Stimulated activated CD4-positive, alpha-beta T cell treated with anti-CD3 and anti-CD28 coated beads, Interleukin-1b, Interleukin-23, amount 100 ng/mL, for 1 hour (primary cell): ENCODE results near the gene TIMP3.

Source experiments
- DNase-seq, 2 donors: peaks; one replicate each; pipeline ENCODE4 v3.0.0-alpha.2; 2020; ENCODE audit warnings: low read depth in 2 of 2

Gene TIMP3

GRCh38 chr22:32786027-32786418, 15.5 kb upstream of the TIMP3 start:
- DNase-seq = no peak

- DNase-seq = no peak
Observed at GRCh38 chr22:32788904-32789624, 12.4 kb upstream of the TIMP3 start.

- DNase-seq = no peak
Observed at GRCh38 chr22:32789797-32790620, 11.5 kb upstream of the TIMP3 start.

DNA sequence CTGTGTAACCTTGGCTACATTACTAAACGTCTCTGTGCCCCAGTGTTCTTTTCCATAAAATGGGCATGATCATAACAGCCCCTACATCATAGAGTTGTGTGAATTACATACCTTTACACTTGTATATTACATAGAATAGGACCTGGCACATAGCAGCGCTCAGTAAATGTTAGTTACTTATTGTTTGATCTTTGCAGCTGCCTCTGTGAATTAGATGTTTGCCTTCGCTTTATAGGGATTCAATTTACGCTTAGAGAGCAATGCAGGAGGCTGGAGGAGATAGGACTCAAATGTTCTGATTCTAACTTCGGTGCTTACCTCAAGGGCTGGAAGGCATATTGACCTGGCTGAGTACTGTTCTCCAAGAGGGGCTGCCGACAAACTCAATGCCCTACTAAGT, 10.4 kb upstream of the TIMP3 start:
- no peak for DNase-seq

DNA sequence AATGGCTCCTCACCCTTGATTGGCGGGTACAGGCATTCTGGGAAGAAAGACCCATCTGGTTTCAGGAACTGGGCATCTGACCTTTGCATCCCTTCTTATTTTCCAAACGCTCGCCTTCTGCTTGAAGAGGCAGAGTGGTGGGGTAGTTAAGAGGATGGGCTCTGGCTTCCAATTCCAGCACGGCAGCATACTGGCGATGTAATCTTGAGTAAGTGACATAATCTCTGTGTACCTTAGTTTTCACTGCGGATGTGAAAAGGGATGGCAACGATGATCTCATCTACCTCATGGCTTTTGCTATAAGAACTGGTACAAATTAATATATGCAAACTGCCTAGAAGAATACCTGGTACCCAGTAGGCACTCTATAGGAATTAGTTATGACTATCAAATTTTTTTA, 10.0 kb upstream of the TIMP3 start:
- DNase-seq = no peak

DNA sequence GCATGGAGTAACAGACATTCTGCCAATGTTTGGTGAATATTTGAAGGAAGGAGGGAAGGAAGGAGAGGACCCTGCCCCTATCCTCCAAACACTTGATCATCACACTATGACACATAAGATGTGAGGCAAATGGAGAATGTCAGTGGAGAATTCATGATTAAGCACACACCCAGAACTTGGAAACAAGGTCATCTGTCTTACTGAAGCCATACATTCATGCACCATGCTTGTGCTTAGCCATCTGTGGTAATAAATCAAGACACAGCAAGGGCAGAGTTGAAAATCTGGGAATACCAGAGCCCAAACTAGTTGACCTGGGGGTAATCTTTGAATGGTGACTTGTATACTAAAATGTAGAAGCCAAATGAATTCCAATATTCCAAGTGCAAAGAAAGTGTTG, 7.9 kb upstream of the TIMP3 start:
- DNase-seq = no peak

DNA sequence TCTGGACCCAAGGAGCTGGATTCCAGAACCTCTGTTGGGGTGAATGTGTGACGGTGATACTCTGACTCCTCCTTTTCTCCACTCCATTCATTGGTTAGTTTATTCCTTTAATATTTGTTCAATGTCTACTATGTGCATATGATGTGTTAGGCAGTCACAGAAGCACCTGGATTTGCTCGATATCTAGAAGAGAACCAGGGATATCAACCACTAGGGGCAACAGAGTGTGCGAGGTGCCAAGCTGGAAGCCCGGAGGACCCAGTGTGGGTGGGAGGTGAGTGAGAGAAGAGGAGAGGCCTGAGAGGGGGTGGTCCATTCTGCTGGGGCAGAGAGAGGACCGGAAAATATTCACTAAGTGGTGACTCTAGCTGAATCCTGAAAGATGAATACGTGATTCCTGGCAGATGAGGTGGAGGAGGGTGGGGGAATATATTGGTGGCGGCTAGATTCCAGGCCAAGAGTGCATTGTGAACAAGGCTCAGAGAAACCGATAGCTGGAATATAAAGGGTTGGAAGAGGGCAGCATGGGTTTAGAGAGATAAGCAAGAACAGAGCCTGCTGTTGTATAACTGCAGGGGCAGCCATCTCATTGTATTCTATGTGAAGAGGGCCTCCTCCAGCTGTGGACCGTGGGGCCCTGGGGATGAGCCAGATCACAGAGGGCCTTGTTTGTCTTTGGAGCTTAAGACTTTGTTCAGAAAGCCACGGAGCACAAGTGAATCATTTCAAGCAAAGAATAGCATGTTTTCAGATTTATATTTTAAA, 6.9 kb upstream of the TIMP3 start:
- DNase-seq = no peak

GRCh38 chr22:32795214-32795596, 6.3 kb upstream of the TIMP3 start:
- DNase-seq = no peak

- DNase-seq = peak in 1 of 2 donors; percentile 29
Observed at GRCh38 chr22:32796865-32797573, 4.5 kb upstream of the TIMP3 start.

DNA sequence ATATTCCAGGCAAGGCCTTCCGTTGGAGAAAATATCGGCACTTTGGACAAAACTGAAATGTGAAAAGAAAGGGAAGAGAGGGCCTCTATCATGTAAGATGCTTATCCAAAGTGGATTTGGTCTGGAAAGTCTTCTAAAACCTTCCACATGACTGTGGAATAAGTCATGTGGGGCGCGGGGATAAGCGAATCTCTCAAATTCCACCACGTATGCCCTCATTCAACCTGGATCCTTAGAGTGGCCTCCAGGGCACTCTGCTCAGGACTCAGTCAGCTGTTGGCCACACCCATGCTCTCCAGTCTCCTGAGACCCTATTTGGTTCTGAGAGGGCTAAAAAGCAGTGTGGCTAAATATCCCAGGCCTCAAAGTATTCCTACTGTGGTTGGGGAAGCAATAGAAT, 2.0 kb upstream of the TIMP3 start:
- DNase-seq = no peak

- no peak for DNase-seq
Observed at GRCh38 chr22:32800158-32800882, 1.2 kb upstream of the TIMP3 start.

GRCh38 chr22:32800994-32801536, 440 bp upstream of the TIMP3 start:
- DNase-seq = no peak

GRCh38 chr22:32802237-32802765, 796 bp downstream of the TIMP3 start:
- no peak for DNase-seq

GRCh38 chr22:32803020-32803737, 1.7 kb downstream of the TIMP3 start:
- DNase-seq = no peak

- no peak for DNase-seq
Observed at GRCh38 chr22:32803738-32804435, 2.4 kb downstream of the TIMP3 start.

- DNase-seq = no peak
Observed at GRCh38 chr22:32804531-32805360, 3.2 kb downstream of the TIMP3 start.

GRCh38 chr22:32805361-32805881, 3.9 kb downstream of the TIMP3 start:
- DNase-seq = no peak

DNA sequence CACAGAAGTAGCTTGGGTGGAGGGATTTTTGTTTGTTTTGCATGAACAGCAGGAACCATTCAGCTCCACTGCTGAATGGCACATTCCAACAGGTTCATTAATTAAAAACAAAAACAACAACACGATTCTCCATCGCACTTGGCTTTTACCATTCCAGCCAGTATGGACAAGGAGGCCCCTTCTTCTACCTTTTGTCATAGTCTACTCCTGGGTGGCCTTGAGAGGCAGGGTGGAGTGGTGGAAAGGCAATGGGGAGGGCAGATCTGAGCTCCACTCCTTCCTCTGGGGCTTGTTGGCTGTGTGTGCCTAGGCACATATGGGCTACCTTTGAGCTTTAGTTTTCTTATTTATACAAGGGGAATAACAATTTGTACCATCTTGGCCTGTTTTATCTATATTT, 4.8 kb downstream of the TIMP3 start:
- no peak for DNase-seq
